Erythroblast (primary cell): ENCODE data around the gene ACTN1.

ENCODE experiments used
- DNase-seq, 2 experiments: peaks; one replicate each; lab custom pipeline; 2025; lab: John Stamatoyannopoulos, UW
- GATA1 ChIP-seq: IDR thresholded peaks from 2 replicates; pipeline ENCODE4 v1.6.1; 2011; ENCODE audit warnings: low read depth, mild to moderate bottlenecking, control low read depth, low read length, moderate library complexity
- POLR2A ChIP-seq: IDR thresholded peaks from 2 replicates; pipeline ENCODE4 v1.6.1; 2011; ENCODE audit warnings: mild to moderate bottlenecking, low read length

The ACTN1 gene

GRCh38 chr14:68899033-68899603 lies 80.0 kb downstream of the ACTN1 start:
- TF ChIP-seq POLR2A (no peak), GATA1 (no peak)
- DNase-seq: no peak

- no peak for DNase-seq
- TF ChIP-seq GATA1 (no peak), POLR2A (no peak)
Measured at GRCh38 chr14:68898248-68899032, 80.7 kb downstream of the ACTN1 start.

GRCh38 chr14:68897559-68898155 lies 81.4 kb downstream of the ACTN1 start:
- TF ChIP-seq POLR2A: no peak
- TF ChIP-seq GATA1: no peak

GRCh38 chr14:68896132-68896531 lies 83.0 kb downstream of the ACTN1 start:
- no peak for TF ChIP-seq GATA1
- TF ChIP-seq POLR2A: no peak
- no peak for DNase-seq

More at GRCh38 chr14:68897559-68898155, 81.4 kb downstream of the ACTN1 start:
- no peak for DNase-seq

GRCh38 chr14:68894802-68895703 lies 84.0 kb downstream of the ACTN1 start:
- no peak for DNase-seq

GRCh38 chr14:68894123-68894522 lies 85.0 kb downstream of the ACTN1 start:
- no peak for DNase-seq
- TF ChIP-seq GATA1: no peak
- TF ChIP-seq POLR2A: no peak

More at GRCh38 chr14:68894802-68895703, 84.0 kb downstream of the ACTN1 start:
- TF ChIP-seq GATA1 (no peak), POLR2A (no peak)

GRCh38 chr14:68893566-68893965 lies 85.5 kb downstream of the ACTN1 start:
- TF ChIP-seq POLR2A (no peak), GATA1 (no peak)
- DNase-seq: no peak

- no peak for DNase-seq
- no peak for TF ChIP-seq GATA1
- no peak for TF ChIP-seq POLR2A
Measured at GRCh38 chr14:68892961-68893360, 86.1 kb downstream of the ACTN1 start.

GRCh38 chr14:68891851-68892660 lies 87.0 kb downstream of the ACTN1 start:
- DNase-seq: no peak
- TF ChIP-seq GATA1 (no peak), POLR2A (no peak)

GRCh38 chr14:68890173-68890931 lies 88.8 kb downstream of the ACTN1 start:
- TF ChIP-seq GATA1 (no peak), POLR2A (no peak)
- DNase-seq: no peak

GRCh38 chr14:68888883-68889282 lies 90.2 kb downstream of the ACTN1 start:
- DNase-seq: no peak
- TF ChIP-seq GATA1 (no peak), POLR2A (no peak)
